Ectodermal cell (in vitro differentiated cells): ENCODE results near the gene IL17RE.
A peak's percentile ranks its signal among the peaks of the same experiment; 100 is the strongest.

Experiments used
- H3K27ac ChIP-seq: 2 replicates; pipeline ENCODE4 v1.7.0; 2013; ENCODE audit warnings: mild to moderate bottlenecking, low read depth, low read length; ENCODE audit not compliant: insufficient read depth, poor library complexity, severe bottlenecking
- H3K27me3 ChIP-seq: 2 replicates; pipeline ENCODE4 v1.7.0; 2013; ENCODE audit warnings: mild to moderate bottlenecking, low read length; ENCODE audit not compliant: insufficient read depth, control insufficient read depth, poor library complexity, severe bottlenecking
- H3K36me3 ChIP-seq: one replicate; pipeline ENCODE4 v1.7.0; 2013; ENCODE audit warnings: low read length; ENCODE audit not compliant: control insufficient read depth, insufficient read depth
- H3K4me1 ChIP-seq: one replicate; pipeline ENCODE4 v1.7.0; 2013; ENCODE audit warnings: low read length; ENCODE audit not compliant: control insufficient read depth, insufficient read depth
- H3K4me3 ChIP-seq: 2 replicates; pipeline ENCODE4 v1.7.0; 2013; ENCODE audit warnings: low read depth, low read length, control low read depth; ENCODE audit not compliant: insufficient read depth
- H3K9me3 ChIP-seq: 2 replicates; pipeline ENCODE4 v1.7.0; 2013; ENCODE audit warnings: mild to moderate bottlenecking, low read length, moderate library complexity; ENCODE audit not compliant: control insufficient read depth
- WGBS, 2 experiments: methylation state at CpG; one replicate each; pipeline ENCODE4 v1.1.7; 2013; ENCODE audit warnings: missing lambda C conversion rate in 2 of 2; 5-methylcytosine and 5-hydroxymethylcytosine counted together

The IL17RE gene

GRCh38 chr3:9908286-9908685, 5.6 kb downstream of the IL17RE start:
- no peaks in the 10 kb centered on the region for H3K4me1 ChIP-seq
- WGBS, 2 experiments, result 93 to 95% methylated on average over 3 of the region's 3 CpGs

GRCh38 chr3:9909221-9910013, 6.8 kb downstream of the IL17RE start:
- no peak overlapping the region for H3K4me3 ChIP-seq
- no peak overlapping the region for H3K27ac ChIP-seq
- no peaks in the 10 kb centered on the region for H3K27me3 ChIP-seq
- no peaks in the 10 kb centered on the region for H3K4me1 ChIP-seq
- no peaks in the 10 kb centered on the region for H3K9me3 ChIP-seq
- no peaks in the 10 kb centered on the region for H3K36me3 ChIP-seq
- 87 to 89% methylated on average over 7 of the region's 7 CpGs for WGBS, 2 experiments

More at GRCh38 chr3:9908286-9908685, 5.6 kb downstream of the IL17RE start:
- Histone ChIP-seq H3K36me3 (no peaks in the 10 kb centered on the region), H3K27ac (no peak overlapping the region), H3K9me3 (no peaks in the 10 kb centered on the region), H3K27me3 (no peaks in the 10 kb centered on the region), H3K4me3 (no peak overlapping the region)

DNA sequence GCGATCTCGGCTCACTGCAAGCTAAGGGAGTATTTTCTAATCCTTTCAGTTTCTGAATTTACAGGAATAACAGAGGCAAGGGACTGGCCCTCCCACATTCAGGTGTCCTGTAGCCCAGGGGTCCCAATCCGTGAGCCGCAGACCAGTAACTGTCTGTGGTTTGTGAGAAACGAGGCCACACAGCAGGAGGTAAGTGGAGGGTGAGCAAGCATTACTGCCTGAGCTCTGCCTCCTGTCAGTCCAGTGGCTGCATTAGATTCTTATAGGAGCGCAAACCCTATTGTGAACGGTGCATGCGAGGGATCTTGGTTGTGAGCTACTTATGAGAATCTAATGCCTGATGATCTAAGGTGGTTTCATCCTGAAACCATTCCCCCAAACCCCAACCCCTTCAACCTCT, 9.2 kb downstream of the IL17RE start:
- H3K27me3 ChIP-seq, result peaks cover 23% of the 10 kb centered on the region
- H3K4me3 ChIP-seq, result no peak overlapping the region
- H3K9me3 ChIP-seq, result no peaks in the 10 kb centered on the region
- no peak overlapping the region for H3K27ac ChIP-seq
- WGBS, 2 experiments, result 89% methylated on average over 8 of the region's 8 CpGs
- H3K36me3 ChIP-seq, result no peaks in the 10 kb centered on the region
- H3K4me1 ChIP-seq, result peaks cover 5% of the 10 kb centered on the region

DNA sequence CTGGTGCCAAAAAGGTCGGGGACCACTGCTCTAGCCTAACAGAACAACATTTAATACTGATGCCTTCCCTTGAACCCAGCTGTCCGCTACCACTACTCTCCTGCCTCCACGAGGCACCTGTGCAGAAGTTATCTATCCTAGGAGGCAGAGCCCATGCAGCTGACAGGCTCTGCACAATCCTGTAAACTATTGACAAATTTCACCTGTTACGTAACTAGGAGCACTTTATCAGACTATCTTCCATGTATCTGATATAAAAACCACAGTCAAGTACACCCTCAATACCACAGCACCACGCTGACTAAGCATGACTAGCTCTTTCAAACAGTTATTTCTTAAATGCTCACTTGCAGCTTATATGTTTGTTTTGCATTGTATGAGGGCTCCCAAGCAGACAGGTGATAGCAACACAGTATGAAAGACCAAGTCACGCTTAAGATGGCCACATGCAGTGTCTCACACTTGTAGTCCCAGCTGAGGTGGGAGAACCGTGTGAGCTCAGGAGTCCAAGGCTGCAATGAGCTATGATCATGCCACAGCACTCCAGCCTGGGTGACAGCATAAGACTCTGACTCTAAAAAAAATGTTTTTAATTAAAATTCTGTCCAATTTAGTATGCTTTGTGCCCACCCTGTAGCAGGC, 9.8 kb downstream of the IL17RE start:
- WGBS, 2 experiments, result 92 to 93% methylated on average over 7 of the region's 7 CpGs
- H3K4me3 ChIP-seq, result no peak overlapping the region

GRCh38 chr3:9913601-9914000, 11.0 kb downstream of the IL17RE start:
- no peaks in the 10 kb centered on the region for H3K36me3 ChIP-seq
- no peaks in the 10 kb centered on the region for H3K9me3 ChIP-seq
- no peak overlapping the region for H3K4me3 ChIP-seq
- peaks cover 23% of the 10 kb centered on the region for H3K27me3 ChIP-seq
- peaks cover 8% of the 10 kb centered on the region for H3K4me1 ChIP-seq
- no peak overlapping the region for H3K27ac ChIP-seq
- WGBS, 2 experiments, result 86 to 87% methylated on average over 5 of the region's 5 CpGs

More for the DNA sequence above, 9.8 kb downstream of the IL17RE start:
- no peaks in the 10 kb centered on the region for H3K9me3 ChIP-seq
- H3K36me3 ChIP-seq, result no peaks in the 10 kb centered on the region
- no peak overlapping the region for H3K27ac ChIP-seq
- peaks cover 23% of the 10 kb centered on the region for H3K27me3 ChIP-seq
- H3K4me1 ChIP-seq, result peaks cover 8% of the 10 kb centered on the region

- 90 to 97% methylated on average over 1 of the region's 1 CpG for WGBS, 2 experiments
These were observed 11.4 kb downstream of the IL17RE start for GRCh38 chr3:9914011-9914410.

DNA sequence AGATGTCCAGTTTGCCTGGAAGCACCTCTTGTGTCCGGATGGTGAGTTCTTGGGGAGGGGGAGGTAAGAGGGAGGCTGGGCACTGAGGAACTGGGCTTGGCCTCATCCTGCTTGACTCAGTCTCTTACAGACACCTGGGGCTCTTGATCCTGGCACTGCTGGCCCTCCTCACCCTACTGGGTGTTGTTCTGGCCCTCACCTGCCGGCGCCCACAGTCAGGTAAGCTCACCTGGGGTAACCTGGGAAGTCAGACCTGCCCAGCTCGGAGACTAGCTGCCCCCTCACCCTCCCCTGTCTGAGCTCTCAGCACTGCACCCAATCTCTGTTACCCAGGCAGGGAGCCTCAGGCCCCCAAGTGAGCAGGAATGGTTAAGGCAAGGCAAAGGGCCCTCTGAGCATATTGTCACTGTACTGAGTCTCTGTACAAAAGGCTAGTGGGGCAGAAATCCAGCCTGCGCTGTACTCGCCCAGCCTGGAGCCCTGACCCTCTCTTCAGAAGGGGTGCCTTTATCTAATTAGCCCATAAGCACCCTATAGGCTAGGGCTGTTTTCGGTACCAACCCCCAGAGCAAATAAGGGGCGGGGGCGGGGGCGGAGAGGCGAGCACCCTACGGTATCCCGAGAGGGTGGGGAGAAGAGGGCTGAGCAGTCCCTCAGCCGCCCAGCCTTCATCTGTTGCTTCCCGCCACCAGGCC, 12.1 kb downstream of the IL17RE start:
- Histone ChIP-seq H3K36me3 (no peaks in the 10 kb centered on the region), H3K27ac (no peak overlapping the region), H3K27me3 (peaks cover 23% of the 10 kb centered on the region), H3K9me3 (no peaks in the 10 kb centered on the region), H3K4me1 (peaks cover 8% of the 10 kb centered on the region), H3K4me3 (peak overlapping the region; percentile 56)
- WGBS, 2 experiments, result 31 to 32% methylated on average over 15 of the region's 15 CpGs

More at GRCh38 chr3:9914011-9914410, 11.4 kb downstream of the IL17RE start:
- peaks cover 8% of the 10 kb centered on the region for H3K4me1 ChIP-seq
- H3K36me3 ChIP-seq, result no peaks in the 10 kb centered on the region
- H3K4me3 ChIP-seq, result no peak overlapping the region
- H3K9me3 ChIP-seq, result no peaks in the 10 kb centered on the region
- H3K27me3 ChIP-seq, result peaks cover 23% of the 10 kb centered on the region
- H3K27ac ChIP-seq, result no peak overlapping the region

GRCh38 chr3:9915254-9916141, 12.8 kb downstream of the IL17RE start:
- peaks cover 8% of the 10 kb centered on the region for H3K4me1 ChIP-seq
- H3K9me3 ChIP-seq, result no peaks in the 10 kb centered on the region
- peaks cover 23% of the 10 kb centered on the region for H3K27me3 ChIP-seq
- peak overlapping the region; percentile 56 for H3K4me3 ChIP-seq
- WGBS, 2 experiments, result 1% methylated on average over 98 to 99 of the region's 99 CpGs
- H3K27ac ChIP-seq, result no peak overlapping the region
- no peaks in the 10 kb centered on the region for H3K36me3 ChIP-seq

DNA sequence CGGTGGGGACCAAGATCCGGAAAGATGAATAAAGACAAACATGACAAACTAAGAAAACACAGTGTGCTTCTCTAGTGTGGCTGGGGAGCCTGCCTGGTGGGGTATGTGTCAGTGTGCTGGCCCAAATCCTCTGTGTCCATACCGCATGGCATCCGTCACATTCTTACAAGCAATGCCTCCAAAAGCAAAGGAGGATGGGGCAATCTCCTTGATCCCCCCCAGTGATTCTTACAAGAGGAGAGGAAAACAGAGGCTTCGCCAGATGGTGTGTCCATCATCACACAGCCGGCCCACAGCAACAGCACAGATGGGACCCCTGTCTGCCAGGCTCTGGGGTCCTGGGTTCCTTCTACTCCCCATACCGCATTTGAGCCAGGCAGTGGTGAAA, 13.7 kb downstream of the IL17RE start:
- 75% methylated on average over 7 of the region's 7 CpGs for WGBS, 2 experiments
- Histone ChIP-seq H3K27ac (no peak overlapping the region), H3K9me3 (no peaks in the 10 kb centered on the region), H3K4me3 (no peak overlapping the region), H3K36me3 (no peaks in the 10 kb centered on the region), H3K27me3 (peaks cover 23% of the 10 kb centered on the region), H3K4me1 (peaks cover 8% of the 10 kb centered on the region)
